GM19397 (cell line): Measurements from ENCODE around the gene SEH1L.
"Not testable (repeated sequence)": the region's sequence is repeated elsewhere in the genome, so short reads cannot be mapped to it uniquely, and the experiment has no call there.

Source experiments
- ATAC-seq: cut with Tn5 transposase; IDR thresholded peaks from one replicate; pipeline ENCODE4 v1.9.1; 2021; ENCODE audit warnings: mild to moderate bottlenecking, moderate library complexity; ENCODE audit not compliant: unreplicated experiment

The SEH1L gene

GRCh38 chr18:12995424-12995823 is 47.6 kb downstream of the SEH1L start:
- no peak for ATAC-seq

- no peak for ATAC-seq
Measured at GRCh38 chr18:12995952-12996477, 48.2 kb downstream of the SEH1L start.

- ATAC-seq, result no peak
Measured at GRCh38 chr18:12996661-12997292, 49.0 kb downstream of the SEH1L start.

- ATAC-seq, result not testable (repeated sequence)
Measured at GRCh38 chr18:12997330-12997729, 49.5 kb downstream of the SEH1L start.

- ATAC-seq, result no peak
Measured at GRCh38 chr18:12998332-12999060, 50.7 kb downstream of the SEH1L start.

GRCh38 chr18:13003466-13003896 is 55.7 kb downstream of the SEH1L start:
- no peak for ATAC-seq

- no peak for ATAC-seq
Measured at GRCh38 chr18:13004396-13004795, 56.6 kb downstream of the SEH1L start.

- ATAC-seq, result no peak
Measured at GRCh38 chr18:13005289-13005688, 57.5 kb downstream of the SEH1L start.

- no peak for ATAC-seq
Measured at GRCh38 chr18:13006531-13007247, 58.9 kb downstream of the SEH1L start.

- no peak for ATAC-seq
Measured at GRCh38 chr18:13007248-13007560, 59.4 kb downstream of the SEH1L start.

GRCh38 chr18:13011719-13012118 is 63.9 kb downstream of the SEH1L start:
- no peak for ATAC-seq

GRCh38 chr18:13014232-13014631 is 66.4 kb downstream of the SEH1L start:
- ATAC-seq, result no peak

GRCh38 chr18:13014818-13015217 is 67.0 kb downstream of the SEH1L start:
- ATAC-seq, result no peak

GRCh38 chr18:13017247-13017875 is 69.5 kb downstream of the SEH1L start:
- ATAC-seq, result no peak

- no peak for ATAC-seq
Measured at GRCh38 chr18:13018374-13018773, 70.6 kb downstream of the SEH1L start.

GRCh38 chr18:13019301-13019700 is 71.5 kb downstream of the SEH1L start:
- no peak for ATAC-seq

GRCh38 chr18:13022644-13023043 is 74.8 kb downstream of the SEH1L start:
- no peak for ATAC-seq

- ATAC-seq, result no peak
Measured at GRCh38 chr18:13025233-13025632, 77.4 kb downstream of the SEH1L start.

- no peak for ATAC-seq
Measured at GRCh38 chr18:13026583-13027270, 78.9 kb downstream of the SEH1L start.

GRCh38 chr18:13028869-13029268 is 81.1 kb downstream of the SEH1L start:
- ATAC-seq, result no peak

- no peak for ATAC-seq
Measured at GRCh38 chr18:13032173-13032572, 84.4 kb downstream of the SEH1L start.
